Measurements from ENCODE around the gene MRTFA. TPM values are rescaled to one million over a fixed set of nuclear protein-coding genes. Genes with fewer than 3 reads are reported as not detected.
A peak's percentile ranks its signal among the peaks of the same experiment; 100 is the strongest.

MRTFA gene
- total RNA-seq, 3 donors from 2014 or later (not counting 1 experiment from before 2014, with no cell fraction given): 81.8 to 91.9 (median 83.5) TPM

DNA sequence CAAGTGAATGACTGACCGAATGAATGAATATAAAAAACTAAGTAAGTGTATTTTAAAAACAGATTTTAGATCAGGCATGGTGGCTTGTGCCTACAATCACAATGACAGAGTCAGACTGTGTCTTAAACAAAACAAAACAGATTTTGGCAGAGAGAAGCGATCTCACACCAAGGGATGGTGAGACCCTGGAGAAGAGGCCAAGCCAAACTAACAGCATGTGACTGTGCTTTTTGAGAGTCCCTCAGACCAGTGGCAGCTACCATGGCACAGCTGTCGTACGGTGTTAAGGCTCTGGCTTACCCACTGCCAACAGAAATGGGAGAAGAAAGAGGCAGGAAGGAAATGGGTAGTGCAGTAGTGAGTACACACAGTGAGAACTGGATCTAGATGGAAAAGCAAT, 205.5 kb downstream of the MRTFA start:
- H3K4me3 Mint-ChIP-seq: no peak overlapping the region
- no peak for DNase-seq
- H3K27me3 Mint-ChIP-seq (ENCODE audit: low read depth in 2 of 2): no peaks in the 10 kb centered on the region
- intact Hi-C loops (cut with micrococcal nuclease): no loop called here
- Histone ChIP-seq H3K4me3 (ENCODE audit: low read length) (no peak overlapping the region), H3K36me3 (ENCODE audit: control insufficient read depth, insufficient read depth, low read length) (peaks cover 71% of the 10 kb centered on the region), H3K4me1 (ENCODE audit: control insufficient read depth, insufficient read depth, low read length) (peaks cover 19% of the 10 kb centered on the region), H3K27ac (ENCODE audit: low read length) (no peak overlapping the region), H3K9me3 (ENCODE audit: control insufficient read depth, insufficient read depth, low read length) (no peaks in the 10 kb centered on the region), H3K27me3 (ENCODE audit: control insufficient read depth, insufficient read depth, low read length) (no peaks in the 10 kb centered on the region)
- H3K36me3 Mint-ChIP-seq: peaks cover 18% of the 10 kb centered on the region
- H3K27ac Mint-ChIP-seq: peak overlapping the region in 1 of 2 donors; percentile 66
- TF ChIP-seq, protein P1, sequence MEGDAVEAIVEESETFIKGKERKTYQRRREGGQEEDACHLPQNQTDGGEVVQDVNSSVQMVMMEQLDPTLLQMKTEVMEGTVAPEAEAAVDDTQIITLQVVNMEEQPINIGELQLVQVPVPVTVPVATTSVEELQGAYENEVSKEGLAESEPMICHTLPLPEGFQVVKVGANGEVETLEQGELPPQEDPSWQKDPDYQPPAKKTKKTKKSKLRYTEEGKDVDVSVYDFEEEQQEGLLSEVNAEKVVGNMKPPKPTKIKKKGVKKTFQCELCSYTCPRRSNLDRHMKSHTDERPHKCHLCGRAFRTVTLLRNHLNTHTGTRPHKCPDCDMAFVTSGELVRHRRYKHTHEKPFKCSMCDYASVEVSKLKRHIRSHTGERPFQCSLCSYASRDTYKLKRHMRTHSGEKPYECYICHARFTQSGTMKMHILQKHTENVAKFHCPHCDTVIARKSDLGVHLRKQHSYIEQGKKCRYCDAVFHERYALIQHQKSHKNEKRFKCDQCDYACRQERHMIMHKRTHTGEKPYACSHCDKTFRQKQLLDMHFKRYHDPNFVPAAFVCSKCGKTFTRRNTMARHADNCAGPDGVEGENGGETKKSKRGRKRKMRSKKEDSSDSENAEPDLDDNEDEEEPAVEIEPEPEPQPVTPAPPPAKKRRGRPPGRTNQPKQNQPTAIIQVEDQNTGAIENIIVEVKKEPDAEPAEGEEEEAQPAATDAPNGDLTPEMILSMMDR (IDR thresholded peaks at IDR 0.05): no peak
- ATAC-seq: no peak
- H3K9me3 Mint-ChIP-seq: no peaks in the 10 kb centered on the region
- WGBS (ENCODE audit: insufficient coverage): 88% methylated on average over 4 of the region's 4 CpGs
- peaks cover 13 to 34% of the 10 kb centered on the region in 2 donors for H3K4me1 Mint-ChIP-seq

DNA sequence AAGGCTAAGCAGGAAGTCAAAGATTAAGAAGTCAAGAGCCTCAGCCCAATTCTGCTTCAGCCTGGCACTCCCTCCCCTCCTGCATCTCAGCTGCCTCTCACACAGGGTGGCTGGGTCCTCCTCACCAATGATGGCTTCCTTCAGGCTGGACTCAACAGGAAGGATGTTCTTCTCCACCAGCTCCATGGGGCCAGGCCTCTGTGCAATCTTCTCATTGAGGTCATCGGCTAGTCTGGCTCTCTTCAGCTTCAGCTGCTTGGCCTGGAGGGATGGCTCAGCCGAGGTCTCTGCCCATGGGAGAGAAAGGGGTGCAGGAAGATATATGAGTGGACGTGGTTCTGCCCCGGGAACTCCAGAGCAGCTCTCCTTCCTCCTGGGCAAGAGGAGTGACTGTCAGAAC, 207.0 kb downstream of the MRTFA start:
- WGBS (ENCODE audit: insufficient coverage): 96% methylated on average over 4 of the region's 4 CpGs
- peaks cover 5% of the 10 kb centered on the region for H3K4me1 ChIP-seq (ENCODE audit: control insufficient read depth, insufficient read depth, low read length)
- TF ChIP-seq, protein P1 (IDR thresholded peaks at IDR 0.05): no peak
- Mint-ChIP-seq H3K4me1 (peaks cover 11 to 32% of the 10 kb centered on the region in 2 donors), H3K27me3 (ENCODE audit: low read depth in 2 of 2) (no peaks in the 10 kb centered on the region), H3K4me3 (no peak overlapping the region), H3K9me3 (no peaks in the 10 kb centered on the region), H3K36me3 (peaks cover 18% of the 10 kb centered on the region), H3K27ac (peak overlapping the region in 1 of 2 donors; percentile 62)
- peaks cover 76% of the 10 kb centered on the region for H3K36me3 ChIP-seq (ENCODE audit: control insufficient read depth, insufficient read depth, low read length)
- no peak overlapping the region for H3K27ac ChIP-seq (ENCODE audit: low read length)
- DNase-seq (no peak), ATAC-seq (no peak)
- H3K27me3 ChIP-seq (ENCODE audit: control insufficient read depth, insufficient read depth, low read length): no peaks in the 10 kb centered on the region
- H3K4me3 ChIP-seq (ENCODE audit: low read length): no peak overlapping the region
- intact Hi-C loops (cut with micrococcal nuclease): no loop called here
- H3K9me3 ChIP-seq (ENCODE audit: control insufficient read depth, insufficient read depth, low read length): no peaks in the 10 kb centered on the region

DNA sequence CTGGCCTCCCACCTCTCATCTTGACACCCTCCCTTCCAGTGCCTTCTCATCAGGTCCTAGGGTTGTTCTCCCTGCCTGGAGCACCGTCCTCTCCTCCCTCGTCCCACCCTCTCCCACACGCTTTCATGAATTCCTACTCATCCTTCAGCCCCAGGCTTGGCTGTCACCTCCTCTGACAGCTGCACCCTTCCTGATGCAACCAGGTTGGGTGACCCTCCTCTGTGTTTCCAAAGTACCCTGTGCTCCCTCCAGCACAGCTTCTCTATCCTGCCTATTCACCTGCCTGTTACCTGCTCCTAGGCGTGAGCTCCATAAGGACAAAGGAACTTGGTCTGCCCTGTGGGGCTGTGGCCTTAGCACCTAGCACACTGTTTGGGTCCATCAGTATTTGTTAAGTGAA, 207.7 kb downstream of the MRTFA start:
- Histone ChIP-seq H3K9me3 (ENCODE audit: control insufficient read depth, insufficient read depth, low read length) (no peaks in the 10 kb centered on the region), H3K27ac (ENCODE audit: low read length) (no peak overlapping the region), H3K4me1 (ENCODE audit: control insufficient read depth, insufficient read depth, low read length) (peaks cover 3% of the 10 kb centered on the region), H3K4me3 (ENCODE audit: low read length) (no peak overlapping the region), H3K36me3 (ENCODE audit: control insufficient read depth, insufficient read depth, low read length) (peaks cover 81% of the 10 kb centered on the region), H3K27me3 (ENCODE audit: control insufficient read depth, insufficient read depth, low read length) (no peaks in the 10 kb centered on the region)
- Mint-ChIP-seq H3K27ac (peak overlapping the region; percentile 34 to 62), H3K4me3 (no peak overlapping the region), H3K4me1 (peaks cover 11 to 32% of the 10 kb centered on the region in 2 donors), H3K27me3 (ENCODE audit: low read depth in 2 of 2) (no peaks in the 10 kb centered on the region), H3K9me3 (no peaks in the 10 kb centered on the region), H3K36me3 (peaks cover 18% of the 10 kb centered on the region)
- TF ChIP-seq, protein P1 (IDR thresholded peaks at IDR 0.05): no peak
- intact Hi-C loops (cut with micrococcal nuclease): no loop called here
- DNase-seq (no peak), ATAC-seq (no peak)
- 97% methylated on average over 4 of the region's 4 CpGs for WGBS (ENCODE audit: insufficient coverage)
